Thoracic aorta (tissue), 2 donors: ENCODE data around the gene KIAA1755. TPM values are rescaled to one million over a fixed set of nuclear protein-coding genes. Genes with fewer than 3 reads are reported as not detected.
A peak's percentile ranks its signal among the peaks of the same experiment; 100 is the strongest.

ENCODE experiments used
- ATAC-seq: fragments of 150-250 bp; one replicate; pipeline ENCODE4 v1.8.0; 2017; ENCODE audit warnings: low read depth; ENCODE audit not compliant: insufficient number of reproducible peaks, low FRiP score
- DNase-seq: peaks from one replicate; pipeline ENCODE4 v3.0.0-alpha.2; 2020; ENCODE audit warnings: low spot score
- H3K27ac ChIP-seq, 2 donors: fragments of 200-600 bp; sonication (generic); 1 replicate in 1 of 2; 2 replicates in 1 of 2; pipeline ENCODE4 v1.5.1; 2016; ENCODE audit warnings: mild to moderate bottlenecking in 2 of 2, moderate library complexity in 2 of 2
- H3K27me3 ChIP-seq: fragments of 200-600 bp; sonication (generic); replicated peaks from 2 replicates; pipeline ENCODE4 v1.6.0; 2016; ENCODE audit warnings: mild to moderate bottlenecking; ENCODE audit not compliant: insufficient read depth
- H3K36me3 ChIP-seq: fragments of 200-600 bp; sonication (generic); one replicate; pipeline ENCODE4 v1.5.1; 2016
- H3K4me1 ChIP-seq, 2 donors: fragments of 200-600 bp; sonication (generic); 1 replicate in 1 of 2; 2 replicates in 1 of 2; pipeline versions ENCODE4 v1.5.1 to v1.6.0; 2016; ENCODE audit warnings: low read depth in 2 of 2, mild to moderate bottlenecking in 1 of 2; ENCODE audit not compliant: control insufficient read depth in 1 of 2
- H3K4me3 ChIP-seq: fragments of 200-600 bp; sonication (generic); 2 replicates; pipeline ENCODE4 v1.5.1; 2016; ENCODE audit warnings: mild to moderate bottlenecking
- H3K9me3 ChIP-seq: fragments of 200-600 bp; sonication (generic); 2 replicates; pipeline ENCODE4 v1.5.1; 2016
- CTCF ChIP-seq: fragments of 200-600 bp; sonication (generic); IDR thresholded peaks from one replicate; pipeline ENCODE4 v1.5.1; 2019; ENCODE audit warnings: antibody characterized with exemption
- total RNA-seq, 2 donors: library from RNA; depleted of rRNA; stranded (reverse); fragments of >200 nt; gene quantifications; one replicate each; pipeline versions ENCODE4 v1.1.0 to v1.2.3, GENCODE V29; 2016

Gene KIAA1755
- total RNA-seq, 2 donors from 2014 or later = 11.0 to 45.4 TPM

- Histone ChIP-seq H3K9me3 (no peaks in the 10 kb centered on the region), H3K27me3 (no peaks in the 10 kb centered on the region), H3K27ac (no peak overlapping the region), H3K36me3 (no peaks in the 10 kb centered on the region), H3K4me1 (peaks cover 2 to 15% of the 10 kb centered on the region in 2 donors), H3K4me3 (no peak overlapping the region)
- DNase-seq = no peak
- TF ChIP-seq CTCF = no peak
- no peak for ATAC-seq
Observed at GRCh38 chr20:38197619-38198018, 62.9 kb downstream of the KIAA1755 start.

GRCh38 chr20:38197217-38197616, 63.3 kb downstream of the KIAA1755 start:
- DNase-seq (no peak), ATAC-seq (no peak)

GRCh38 chr20:38196592-38196991, 63.9 kb downstream of the KIAA1755 start:
- TF ChIP-seq CTCF = no peak
- Histone ChIP-seq H3K4me3 (no peak overlapping the region), H3K27ac (peak overlapping the region; percentile 16 to 29), H3K36me3 (no peaks in the 10 kb centered on the region), H3K27me3 (no peaks in the 10 kb centered on the region), H3K4me1 (peaks cover 3 to 22% of the 10 kb centered on the region in 2 donors), H3K9me3 (no peaks in the 10 kb centered on the region)
- ATAC-seq (peak; percentile 39), DNase-seq (no peak)

More at GRCh38 chr20:38197217-38197616, 63.3 kb downstream of the KIAA1755 start:
- TF ChIP-seq CTCF = no peak
- no peaks in the 10 kb centered on the region for H3K36me3 ChIP-seq
- H3K4me3 ChIP-seq = no peak overlapping the region
- peaks cover 2 to 16% of the 10 kb centered on the region in 2 donors for H3K4me1 ChIP-seq
- no peaks in the 10 kb centered on the region for H3K9me3 ChIP-seq
- H3K27me3 ChIP-seq = no peaks in the 10 kb centered on the region
- H3K27ac ChIP-seq = no peak overlapping the region

- no peaks in the 10 kb centered on the region for H3K36me3 ChIP-seq
- no peaks in the 10 kb centered on the region for H3K9me3 ChIP-seq
- H3K27ac ChIP-seq = peak overlapping the region; percentile 16 to 29
- no peaks in the 10 kb centered on the region for H3K27me3 ChIP-seq
- DNase-seq (no peak), ATAC-seq (no peak)
- no peak overlapping the region for H3K4me3 ChIP-seq
- peaks cover 8 to 27% of the 10 kb centered on the region in 2 donors for H3K4me1 ChIP-seq
- TF ChIP-seq CTCF = no peak
Observed at GRCh38 chr20:38196076-38196475, 64.5 kb downstream of the KIAA1755 start.

GRCh38 chr20:38195521-38195920, 65.0 kb downstream of the KIAA1755 start:
- Histone ChIP-seq H3K4me3 (no peak overlapping the region), H3K27ac (no peak overlapping the region), H3K27me3 (no peaks in the 10 kb centered on the region), H3K9me3 (no peaks in the 10 kb centered on the region), H3K4me1 (peaks cover 12 to 33% of the 10 kb centered on the region in 2 donors), H3K36me3 (no peaks in the 10 kb centered on the region)
- DNase-seq (no peak), ATAC-seq (no peak)
- no peak for TF ChIP-seq CTCF
